Activated CD8-positive, alpha-beta memory T cell treated with anti-CD3 and anti-CD28 coated beads, Interleukin-2, amount 50 U/mL, for 24 hours (primary cell): ENCODE data around the gene NPBWR2.

Experiments used
- DNase-seq: peaks from one replicate; pipeline ENCODE4 v3.0.0-alpha.2; 2020; ENCODE audit errors: extremely low read depth

Gene NPBWR2

DNA sequence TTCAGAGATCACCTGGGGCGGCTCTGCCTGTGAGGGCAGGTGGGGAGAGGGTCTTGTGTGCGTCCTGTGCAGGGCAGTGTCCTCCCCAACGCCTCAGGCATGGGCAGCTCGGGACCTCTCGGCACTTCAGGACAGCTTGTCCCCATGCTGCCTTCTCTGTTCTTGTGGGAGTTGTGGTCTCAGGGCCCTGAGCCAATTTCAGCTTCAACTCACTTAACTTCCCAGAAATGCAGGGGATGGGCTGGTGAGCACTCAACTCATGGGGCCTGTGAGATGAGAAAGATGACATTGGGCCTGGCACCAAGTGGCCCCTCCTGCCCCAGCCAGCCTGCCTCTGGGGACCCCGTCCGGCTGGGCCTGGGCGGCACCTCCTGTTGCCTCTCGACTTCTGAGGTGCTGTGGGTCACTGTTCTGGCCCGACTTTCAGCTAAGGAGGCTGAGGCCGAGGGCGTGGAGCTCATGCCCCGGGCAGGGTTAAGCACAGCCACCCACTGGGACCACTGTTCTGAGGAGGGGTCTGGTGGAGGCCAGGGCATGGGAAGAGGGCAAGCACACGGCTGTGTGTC, 34.8 kb downstream of the NPBWR2 start:
- no peak for DNase-seq

GRCh38 chr20:64071341-64072332, 35.7 kb downstream of the NPBWR2 start:
- no peak for DNase-seq

GRCh38 chr20:64070244-64070993, 36.9 kb downstream of the NPBWR2 start:
- no peak for DNase-seq

- no peak for DNase-seq
Observed at GRCh38 chr20:64069614-64070243, 37.6 kb downstream of the NPBWR2 start.

DNA sequence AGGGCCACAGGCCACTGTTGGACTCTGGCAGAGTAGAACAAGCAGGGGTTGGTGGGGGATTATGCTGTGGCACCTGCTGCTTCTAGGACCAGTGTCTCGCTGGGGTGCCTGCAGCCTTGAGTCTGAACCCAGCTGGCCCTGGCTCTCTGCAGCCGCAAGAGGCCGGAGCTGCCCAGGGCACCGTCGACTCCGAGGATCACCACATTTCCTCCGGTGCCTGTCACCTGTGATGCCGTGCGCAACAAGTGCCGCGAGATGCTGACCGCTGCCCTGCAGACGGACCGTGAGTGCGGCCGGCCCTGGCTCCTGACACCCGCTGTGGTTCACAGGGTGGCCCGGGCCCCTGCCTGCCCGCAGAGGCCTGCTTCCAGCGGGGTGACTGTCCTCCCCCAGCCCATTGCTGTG, 38.2 kb downstream of the NPBWR2 start:
- no peak for DNase-seq

- DNase-seq, result no peak
Observed at GRCh38 chr20:64068386-64069208, 38.8 kb downstream of the NPBWR2 start.

DNA sequence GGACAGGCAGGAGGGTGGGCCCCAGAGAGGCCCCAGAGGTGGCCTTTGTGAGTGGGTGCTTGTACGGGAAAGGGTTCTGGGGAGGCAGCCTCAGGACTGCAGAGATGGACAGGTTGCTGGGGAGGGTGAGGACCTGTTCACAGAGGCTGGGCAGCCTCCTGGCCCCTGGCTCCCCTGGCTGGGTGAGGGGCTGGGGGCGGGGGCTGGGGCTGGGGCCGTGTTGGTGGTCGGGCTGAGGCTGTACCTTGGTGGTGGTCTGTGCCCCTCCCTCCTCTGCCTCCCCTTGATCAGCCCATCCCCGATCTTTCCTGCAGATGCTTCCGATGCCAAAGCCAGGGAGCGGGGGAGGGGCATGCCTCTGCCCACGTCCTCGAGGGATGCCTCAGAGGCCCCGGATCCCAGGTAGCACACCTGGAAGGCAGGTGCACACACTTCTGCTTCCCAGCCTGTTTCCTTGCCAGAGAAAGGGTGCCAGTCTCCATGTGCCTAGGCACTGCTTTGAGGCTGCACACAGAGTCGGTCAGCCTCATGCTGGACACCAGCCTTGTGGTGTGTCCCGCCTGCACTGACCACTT, 39.5 kb downstream of the NPBWR2 start:
- DNase-seq, result no peak

DNA sequence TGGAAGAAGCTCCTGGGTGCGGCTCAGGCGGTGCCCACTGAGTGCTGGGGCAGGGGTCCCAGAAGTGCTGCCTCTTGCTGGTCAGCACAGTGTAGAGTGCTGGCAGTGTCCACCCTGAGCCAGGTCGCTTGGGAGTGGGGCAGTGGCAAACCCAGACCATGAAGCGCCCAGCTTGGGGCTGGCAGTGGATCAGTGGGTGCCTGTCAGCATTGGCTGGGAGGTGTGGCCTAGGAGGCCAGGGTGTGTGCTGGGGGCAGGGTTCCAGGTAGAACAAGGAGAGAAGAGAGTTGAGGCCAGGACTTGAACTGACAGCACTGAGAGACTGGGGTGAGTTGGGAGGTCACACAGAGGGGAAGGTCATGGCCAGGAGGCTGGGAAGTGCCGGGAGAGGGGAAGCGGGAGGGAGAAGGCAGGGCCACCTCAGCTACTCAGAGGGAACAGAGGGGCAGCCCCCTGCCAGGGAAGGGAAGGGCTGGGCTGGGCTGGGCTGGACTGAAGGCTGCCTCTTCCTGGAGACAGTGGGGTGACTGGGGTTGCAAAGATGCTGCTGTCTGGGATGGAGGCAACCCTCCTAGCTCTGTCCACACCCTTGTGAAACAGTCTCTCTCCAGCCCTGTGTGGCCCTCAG, 40.2 kb downstream of the NPBWR2 start:
- DNase-seq, result no peak

- no peak for DNase-seq
Observed at GRCh38 chr20:64065974-64066343, 41.4 kb downstream of the NPBWR2 start.

DNA sequence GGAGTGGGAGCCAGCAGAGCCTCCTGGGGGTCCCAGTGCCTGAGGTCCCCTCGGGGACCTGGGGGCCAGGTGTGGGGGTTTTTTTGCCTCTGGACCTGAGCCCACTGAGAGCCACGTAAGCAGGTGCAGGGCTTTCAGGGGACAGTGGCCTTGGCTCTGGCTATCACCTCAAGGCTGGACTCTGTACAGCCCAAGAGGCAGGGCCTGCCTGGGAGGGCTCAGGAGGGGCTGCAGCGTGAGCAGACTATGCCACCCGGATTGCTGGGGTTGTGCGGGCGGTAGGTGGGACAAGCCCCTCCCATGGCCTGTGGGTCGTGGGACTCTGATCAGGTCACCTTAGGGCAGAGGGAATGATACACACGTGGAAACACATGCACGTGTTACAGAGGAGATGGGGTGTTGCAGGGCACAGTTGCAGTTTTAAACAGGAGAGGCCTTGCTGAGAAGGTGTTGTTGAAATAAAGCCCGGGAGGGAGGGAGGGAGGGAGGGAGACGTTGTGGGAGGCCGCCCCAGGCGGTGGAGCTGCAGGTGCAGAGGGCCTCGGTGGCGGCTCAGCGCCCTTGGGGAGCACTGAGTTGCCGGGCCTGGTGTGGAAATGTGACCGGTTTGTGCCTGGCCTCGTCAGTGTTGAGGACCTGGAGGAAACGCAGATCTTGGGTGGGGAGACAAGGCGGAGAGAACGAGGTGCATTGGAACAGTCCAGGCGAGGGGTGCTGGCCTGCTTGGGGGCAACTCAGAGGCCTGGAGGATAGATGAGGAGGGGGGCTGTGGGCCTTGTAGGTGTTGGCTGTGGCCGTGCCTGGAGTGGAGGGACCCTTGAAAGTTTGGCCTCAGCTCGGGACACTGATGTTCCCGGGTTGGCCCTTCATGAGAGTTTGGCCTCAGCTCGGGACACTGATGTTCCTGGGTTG, 42.0 kb downstream of the NPBWR2 start:
- no peak for DNase-seq

GRCh38 chr20:64064145-64064698, 43.1 kb downstream of the NPBWR2 start:
- no peak for DNase-seq

DNA sequence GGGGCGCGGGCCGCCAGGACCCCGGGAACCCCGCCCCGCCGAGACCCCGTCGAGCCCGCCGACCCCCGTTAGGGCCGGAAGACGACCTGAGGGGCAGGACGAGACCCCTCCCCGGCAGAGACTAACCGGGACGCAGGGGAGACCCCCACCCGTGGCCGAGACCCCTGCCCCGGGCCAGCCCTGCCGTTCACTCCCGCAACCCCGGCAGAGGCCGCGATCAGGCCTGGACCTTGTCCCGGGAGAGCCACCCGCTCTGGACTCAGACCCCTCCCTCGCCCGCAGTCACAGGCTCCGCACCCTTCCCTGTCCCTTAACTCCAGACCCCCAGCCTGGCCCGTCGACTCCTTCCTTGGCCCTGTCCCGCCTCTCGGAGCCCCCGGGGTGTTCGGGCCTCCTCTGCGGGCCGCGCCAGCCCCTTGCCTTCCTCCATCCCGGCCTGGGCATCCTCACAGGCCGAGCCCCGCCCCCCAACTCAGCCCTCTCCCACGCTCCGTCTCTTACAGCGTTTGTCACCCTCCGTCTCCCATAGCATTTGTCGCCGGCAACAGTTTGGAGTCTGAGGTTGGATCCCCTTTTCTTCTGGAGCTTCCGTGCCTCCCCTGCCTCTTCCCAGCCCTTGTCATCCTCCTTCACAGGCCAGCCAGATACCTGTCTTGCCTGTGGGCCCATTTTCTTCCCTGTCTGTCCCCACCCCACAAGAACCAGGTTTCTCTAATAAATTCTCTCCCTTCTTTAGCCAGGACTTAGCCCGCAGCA, 43.8 kb downstream of the NPBWR2 start:
- DNase-seq, result no peak

DNA sequence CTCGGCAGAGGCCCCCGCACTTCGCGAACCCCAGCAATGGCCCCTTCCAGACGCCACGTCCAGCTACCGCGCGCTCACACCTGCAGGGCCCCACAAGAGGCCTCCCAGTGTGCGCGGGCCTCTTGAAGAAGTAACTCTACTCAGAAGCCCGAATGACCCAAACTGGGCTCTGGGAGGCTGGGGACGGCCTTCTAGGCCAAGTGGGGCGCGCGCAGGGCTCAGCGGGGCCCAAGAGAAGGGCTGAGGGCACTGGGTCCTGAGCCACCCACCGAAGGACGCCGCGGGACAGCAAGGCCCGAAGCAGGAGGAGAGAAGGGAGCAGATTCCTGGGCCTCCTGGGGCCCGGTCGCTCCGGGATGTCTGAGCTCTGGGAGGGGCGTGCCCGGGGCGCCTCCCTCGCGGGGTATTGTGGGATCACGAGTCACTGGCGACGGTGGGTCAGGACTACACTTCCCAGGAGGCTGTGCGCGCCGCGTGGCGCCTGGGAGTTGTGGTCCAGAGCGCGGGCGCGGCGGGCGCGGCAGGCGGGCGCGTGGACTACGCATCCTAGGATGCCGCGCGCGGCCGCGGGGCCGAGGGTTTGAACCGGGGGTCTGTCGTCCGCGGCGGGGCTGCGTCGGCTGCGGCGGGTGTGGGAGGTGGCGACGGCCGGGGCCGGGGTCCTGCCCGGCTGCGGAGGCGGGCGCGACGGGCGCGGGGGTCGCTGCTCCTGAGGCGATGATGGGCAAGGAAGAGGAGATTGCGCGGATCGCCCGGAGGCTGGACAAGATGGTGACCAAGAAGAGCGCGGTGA, 44.6 kb downstream of the NPBWR2 start, which contains the start of gene TCEA2:
Gene TCEA2, plus strand, starts transcription at position 603 of the 793 bp plus-strand sequence. Its CDS starts 115 bp downstream, at position 718.
- peak; percentile 84 for DNase-seq

DNA sequence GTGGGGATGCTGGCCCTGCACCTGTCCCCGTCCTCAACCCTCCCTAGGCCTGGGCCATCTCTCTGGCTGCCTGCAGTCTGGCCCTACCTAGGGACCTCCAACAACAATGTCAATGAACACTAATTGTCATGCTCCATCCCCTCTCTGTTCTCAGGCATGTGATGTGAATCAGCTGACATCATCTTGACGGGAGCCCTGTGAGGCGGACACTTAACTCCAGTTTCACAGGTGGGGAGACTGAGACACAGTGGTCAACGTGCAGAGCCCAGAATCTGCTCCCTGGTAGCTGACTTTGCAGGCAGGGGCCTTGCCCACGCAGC, 45.1 kb downstream of the NPBWR2 start:
- no peak for DNase-seq

DNA sequence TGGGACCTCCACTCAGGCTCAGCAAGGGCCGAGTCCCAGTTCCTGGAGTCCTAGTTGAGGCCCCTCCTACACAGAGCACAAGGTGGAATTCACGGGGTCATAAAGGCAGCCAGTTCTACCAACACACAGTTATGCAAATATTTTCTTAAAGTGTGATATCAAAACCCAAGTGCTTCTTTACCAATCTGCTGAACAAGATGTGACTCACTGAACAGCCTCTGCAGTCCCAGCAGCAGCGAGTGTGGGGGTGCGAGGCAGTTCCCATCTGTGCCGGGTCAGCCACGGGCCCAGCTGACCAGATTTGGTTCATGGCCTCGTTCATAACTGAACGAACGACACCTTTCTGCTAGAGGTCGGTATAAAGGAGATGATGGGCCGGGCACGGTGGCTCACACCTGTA, 48.8 kb downstream of the NPBWR2 start:
- no peak for DNase-seq

- peak; percentile 58 for DNase-seq
Observed at GRCh38 chr20:64057628-64058498, 49.5 kb downstream of the NPBWR2 start.
